Mesenteric fat pad (tissue), 1 donor: ENCODE results near the gene SEMA3F. TPM values are rescaled to one million over a fixed set of nuclear protein-coding genes. Genes with fewer than 3 reads are reported as not detected.

Experiments used
- DNase-seq: peaks from one replicate; pipeline ENCODE4 v3.0.0-alpha.2; 2020; ENCODE audit warnings: low spot score
- total RNA-seq: library from RNA; stranded (reverse); fragmentation: NEBNext Ultra II Directional; extraction: Animal tissue kit (Norgen Biotek cat#: 25700); gene quantifications from one replicate; pipeline ENCODE4 v1.2.1, GENCODE V29; 2021
- donor health status: DM: yes; HTN: yes; CAD: no.

SEMA3F gene
- total RNA-seq, 1 donor from 2014 or later: 51.5 TPM

DNA sequence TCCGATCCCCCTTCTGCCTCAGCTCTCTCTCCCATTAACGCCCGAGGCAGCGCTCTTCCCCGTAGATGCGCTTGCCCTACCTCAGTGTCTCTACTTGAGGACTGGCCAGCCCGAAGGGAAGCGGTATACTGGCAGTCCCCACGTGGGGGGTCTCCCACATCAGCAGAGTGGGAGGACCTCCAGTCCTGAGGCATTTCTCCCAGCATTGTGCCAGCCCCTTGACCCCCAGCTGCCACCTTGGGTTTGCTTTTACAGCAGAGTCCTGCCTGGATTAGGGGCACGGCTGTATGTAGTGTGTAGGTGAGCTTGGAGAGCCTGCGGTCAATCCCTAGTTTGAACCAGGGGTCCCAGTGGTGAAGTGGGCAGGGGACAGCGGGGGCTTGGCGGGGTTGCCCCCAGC, 767 bp downstream of the SEMA3F start:
- DNase-seq: no peak

DNA sequence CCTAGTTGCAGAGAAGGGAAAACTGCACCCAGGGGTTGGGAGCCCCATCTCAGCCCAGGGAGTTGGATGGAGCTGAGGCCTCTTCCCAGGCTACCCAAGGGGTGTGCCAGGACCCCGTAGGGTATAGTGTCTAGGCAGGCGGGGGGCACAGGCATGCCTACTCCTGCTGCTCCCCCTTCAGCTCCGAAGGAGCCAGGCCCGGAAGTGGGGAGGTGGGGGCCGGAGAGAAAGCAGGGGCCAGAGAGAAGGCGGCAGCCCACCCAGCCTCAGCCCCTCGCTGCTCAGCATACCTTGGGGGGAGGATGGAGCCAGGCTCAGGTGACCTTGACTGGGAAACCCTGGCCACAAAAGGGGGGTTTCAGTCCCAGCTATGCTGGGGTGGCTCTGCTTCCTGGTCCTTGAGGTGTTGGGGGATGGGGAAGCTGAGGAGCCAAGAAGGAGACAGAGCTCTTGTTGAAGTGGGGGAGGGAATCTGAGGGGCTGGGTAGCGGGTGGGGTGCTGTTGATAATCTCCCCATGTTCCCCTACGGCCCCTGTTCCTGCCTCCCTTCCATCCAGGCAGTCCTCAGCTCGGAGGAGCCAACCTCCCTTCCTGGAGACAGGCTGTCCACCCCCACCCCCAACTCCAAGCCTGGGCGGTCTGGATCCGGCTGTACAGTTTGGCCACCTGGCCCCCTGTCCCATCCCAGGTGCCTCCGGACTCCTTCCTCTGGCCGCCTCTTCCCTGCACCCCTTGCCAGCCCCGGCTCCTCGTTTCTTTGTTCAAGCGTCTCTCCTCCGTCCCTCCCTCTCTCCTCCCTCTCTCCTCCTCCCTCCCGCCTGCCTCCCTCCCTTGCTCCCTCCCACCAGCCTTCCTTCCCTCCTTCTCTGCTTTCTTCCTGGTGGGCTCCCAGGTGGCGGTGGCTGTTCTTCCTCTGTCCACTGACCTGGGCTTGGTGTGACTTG, 1.7 kb downstream of the SEMA3F start:
- no peak for DNase-seq

GRCh38 chr3:50157827-50158529, 2.9 kb downstream of the SEMA3F start:
- no peak for DNase-seq

DNA sequence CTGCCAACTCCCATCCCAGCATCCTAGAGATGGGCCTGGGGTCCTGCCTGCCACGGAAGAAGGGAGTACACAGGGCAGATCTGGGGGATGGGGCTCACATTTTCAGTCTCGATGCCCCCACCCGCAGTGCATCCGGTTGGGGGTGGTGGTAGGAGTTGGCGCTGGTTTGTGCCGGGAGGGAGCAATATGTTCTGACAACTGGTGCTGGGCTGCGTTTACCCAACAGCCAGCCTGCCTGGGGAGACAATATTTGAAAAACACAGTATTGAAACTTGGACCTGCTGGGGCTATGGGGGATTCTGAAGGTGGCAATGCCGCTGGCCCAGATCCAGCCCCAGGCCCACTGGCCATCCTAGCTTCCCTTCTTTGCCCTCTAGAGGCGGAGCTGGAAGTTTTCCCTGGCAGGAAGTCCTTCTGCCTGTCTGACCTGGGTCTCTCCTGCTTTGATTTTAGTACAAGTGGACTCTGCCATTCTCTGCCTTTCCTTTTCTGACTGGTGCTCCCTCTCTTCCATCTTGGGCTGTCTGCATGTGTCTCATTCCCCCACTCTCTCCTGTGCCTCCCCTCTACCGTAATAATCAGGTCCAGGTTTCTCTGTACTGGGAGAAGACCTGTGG, 3.5 kb downstream of the SEMA3F start:
- DNase-seq: no peak

GRCh38 chr3:50160561-50160983, 5.4 kb downstream of the SEMA3F start:
- DNase-seq: no peak

DNA sequence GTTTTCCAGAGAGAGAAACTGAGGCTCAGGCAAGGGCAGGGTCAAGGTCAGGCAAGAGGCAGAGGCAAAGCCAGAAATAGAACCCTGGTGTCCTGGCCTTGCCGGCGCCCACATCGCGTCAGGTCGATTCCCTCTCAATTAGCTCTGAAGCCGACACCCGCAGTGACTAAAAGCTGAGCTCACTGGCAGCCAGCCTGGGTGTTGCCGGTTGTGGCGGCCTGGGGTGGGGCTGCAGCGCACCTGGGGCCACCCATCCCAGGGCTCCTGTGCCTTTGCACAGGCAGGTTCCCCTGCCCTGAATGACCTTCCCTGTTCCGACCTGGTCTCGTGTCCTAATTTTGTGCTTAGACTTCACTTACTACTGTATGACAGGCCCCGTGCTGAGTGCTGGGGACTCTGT, 6.2 kb downstream of the SEMA3F start:
- DNase-seq: no peak

DNA sequence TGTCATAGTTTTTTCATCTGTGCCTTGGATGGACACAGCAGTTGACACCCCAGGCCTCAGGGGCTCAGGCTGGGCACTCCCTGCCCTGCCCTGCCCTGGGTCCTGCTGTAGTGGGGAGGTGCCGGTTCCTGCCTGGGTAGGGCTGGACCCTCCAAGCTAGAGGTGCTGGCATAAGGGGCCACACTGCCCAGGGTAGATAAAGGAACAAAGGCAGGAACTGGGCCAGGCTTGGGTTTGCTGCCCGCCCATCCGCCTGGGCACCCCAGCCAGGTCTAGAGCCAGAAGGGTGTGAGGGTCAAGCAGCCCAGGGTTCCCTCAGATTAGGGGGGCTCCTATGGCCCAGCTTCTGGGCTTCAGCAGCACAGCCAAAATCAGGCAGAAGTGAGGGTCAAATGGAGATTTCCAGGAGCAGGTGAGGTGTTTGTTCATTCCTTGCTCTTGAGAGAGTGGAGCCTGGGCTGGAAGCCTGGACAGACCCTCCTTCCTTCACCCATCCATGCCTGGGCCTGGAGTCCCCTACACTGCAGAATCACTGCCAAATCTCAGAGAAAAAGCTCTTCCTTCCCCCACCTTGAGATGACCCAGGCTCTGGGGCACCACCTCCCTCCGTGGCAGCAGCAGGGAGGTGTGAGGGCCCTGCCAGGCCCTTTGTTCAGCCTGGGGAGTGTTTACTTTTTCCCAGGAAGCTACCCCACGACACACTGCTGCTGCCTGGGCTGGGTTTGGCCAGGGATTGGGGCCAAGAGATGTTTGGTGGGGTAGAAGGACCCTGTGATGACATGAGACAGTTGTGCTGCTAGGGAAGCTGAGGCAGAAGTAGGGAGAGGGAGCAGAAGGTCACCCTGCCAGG, 7.1 kb downstream of the SEMA3F start:
- DNase-seq: no peak

DNA sequence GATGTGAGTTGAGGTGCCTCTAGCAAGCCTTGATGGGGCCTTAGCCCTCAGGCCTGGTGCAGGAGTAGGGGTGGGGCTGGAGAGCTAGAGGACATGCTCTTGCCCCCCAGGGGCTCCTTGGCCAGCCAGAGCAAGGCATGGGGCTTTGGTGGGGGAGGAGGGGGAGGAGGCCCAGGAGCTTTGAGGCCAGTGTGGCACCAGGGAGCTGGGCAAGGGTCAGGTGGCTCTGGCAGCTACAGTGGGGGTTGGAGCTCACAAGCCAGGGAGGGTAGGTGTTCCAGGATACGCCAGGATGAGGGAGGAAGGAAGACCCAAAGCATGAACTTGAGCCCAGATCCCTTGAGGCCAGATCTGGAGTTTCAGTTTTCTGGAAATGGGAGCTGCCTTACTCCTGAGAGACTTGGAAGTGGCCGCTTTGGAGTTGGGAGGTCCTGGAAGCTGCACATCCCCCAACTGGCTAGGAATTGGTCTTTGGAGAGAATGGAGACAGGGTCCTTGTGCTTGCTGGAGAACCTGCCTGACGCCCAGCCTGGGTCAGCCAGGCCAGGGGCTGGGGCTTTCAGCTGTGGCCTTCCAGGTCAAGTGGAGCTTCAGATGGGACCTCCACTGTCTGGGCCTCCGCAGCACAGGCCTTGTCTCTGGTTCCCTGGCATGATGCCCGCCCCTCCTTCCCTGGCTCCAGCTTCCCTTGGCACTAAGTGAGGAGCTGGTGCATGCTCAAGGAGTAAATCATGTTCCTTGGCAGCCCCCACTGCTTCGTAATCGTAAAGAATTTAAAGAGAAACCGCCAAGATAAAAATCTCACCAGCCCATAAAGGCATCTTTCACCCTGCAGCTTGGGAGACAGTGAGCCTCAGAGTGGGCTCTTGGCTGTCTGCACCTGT, 8.7 kb downstream of the SEMA3F start:
- DNase-seq: peak; percentile 93

DNA sequence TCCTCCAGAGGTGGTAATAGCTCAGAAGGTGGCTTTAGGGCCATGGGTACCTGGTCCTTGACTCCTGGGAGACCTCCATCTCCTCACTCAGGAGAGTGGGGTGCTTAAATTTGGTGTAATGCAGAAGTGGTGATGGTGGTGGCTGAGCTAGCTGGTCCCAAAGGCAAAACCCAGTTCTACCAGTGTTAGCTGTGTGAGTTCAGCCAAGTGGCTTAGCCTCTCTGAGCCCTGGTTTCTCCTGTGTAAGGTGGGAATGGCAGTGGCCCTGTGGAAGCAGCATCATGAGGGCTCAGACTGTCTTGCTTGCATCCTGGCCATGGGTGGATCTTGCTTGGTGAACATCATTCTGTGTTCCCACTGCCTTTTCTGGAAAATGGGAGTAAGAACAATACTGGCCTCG, 9.4 kb downstream of the SEMA3F start:
- DNase-seq: no peak

DNA sequence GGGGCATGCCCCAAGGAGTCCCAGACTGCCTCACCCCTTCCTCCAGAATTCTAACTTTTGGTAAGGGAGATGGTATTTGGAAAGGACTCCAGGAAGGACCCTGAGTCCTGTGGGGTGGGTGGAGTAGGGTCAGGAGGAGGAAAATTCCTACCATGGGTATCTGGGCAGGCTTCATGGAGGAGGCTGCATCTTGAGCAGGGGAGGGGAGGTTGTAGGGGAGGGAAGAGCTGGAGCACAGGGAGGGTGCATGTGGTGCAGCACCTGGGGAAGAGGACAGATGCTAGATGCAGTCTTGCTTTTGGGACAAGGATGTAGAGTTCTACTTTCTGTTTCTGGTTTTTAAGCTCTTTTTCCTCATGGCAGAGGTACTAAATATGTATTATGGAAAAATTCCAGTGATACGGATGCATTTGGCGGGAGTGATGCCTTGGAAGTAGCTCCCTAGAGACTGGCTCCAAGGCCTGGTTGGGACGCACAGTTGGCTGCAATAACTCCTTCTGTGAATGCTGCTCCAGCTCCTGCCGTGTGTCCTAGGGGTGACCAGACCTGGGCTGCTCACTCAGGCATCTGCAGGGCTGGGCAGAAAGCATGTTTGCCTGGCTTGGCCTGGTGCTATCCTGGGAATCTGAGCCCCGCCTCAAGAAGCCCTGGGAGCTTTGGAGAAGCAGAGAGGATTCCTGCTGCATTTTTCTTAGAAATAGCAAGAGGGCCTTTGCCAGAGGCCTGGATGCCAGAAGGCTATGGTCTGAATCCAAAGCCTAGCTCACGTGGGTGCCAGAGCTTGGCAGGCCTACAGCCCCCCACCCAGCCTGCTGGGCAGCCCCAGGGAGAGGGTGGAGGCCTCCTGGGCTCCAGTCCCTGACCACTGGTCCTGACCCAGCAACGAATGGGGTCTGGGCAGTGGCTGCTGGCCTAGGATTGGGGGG, 10.1 kb downstream of the SEMA3F start:
- no peak for DNase-seq

DNA sequence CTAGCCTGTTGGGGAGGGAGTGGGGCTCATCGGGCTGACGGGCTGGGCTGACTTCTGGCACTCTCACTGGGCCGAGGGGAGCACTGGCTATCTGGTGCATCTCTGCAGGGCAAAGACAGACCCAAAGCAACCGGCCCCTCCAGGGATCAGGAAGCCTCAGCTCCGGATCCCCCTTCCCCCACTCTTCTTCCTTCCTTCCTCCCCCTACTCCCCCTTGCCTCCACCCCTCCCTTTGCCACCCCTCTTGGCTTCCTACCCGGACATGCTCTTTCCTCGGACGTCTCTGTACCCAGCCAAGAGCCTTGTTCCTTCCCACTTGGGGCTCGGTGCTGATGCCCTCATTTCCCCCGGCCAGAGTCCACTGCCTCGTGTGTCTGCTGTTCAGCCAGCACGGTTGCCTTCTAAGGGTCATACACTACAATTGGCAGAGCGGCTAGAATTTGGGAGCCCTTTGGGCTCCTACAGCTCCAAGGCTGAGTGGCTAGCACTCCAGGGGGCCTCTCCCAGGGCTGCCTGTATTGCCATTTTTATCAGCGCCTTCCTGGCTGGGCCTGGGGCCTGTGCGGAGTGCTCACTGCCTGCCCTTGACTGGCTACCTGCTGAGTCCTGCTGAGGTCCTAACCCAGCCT, 10.9 kb downstream of the SEMA3F start:
- DNase-seq: no peak

- no peak for DNase-seq
Measured at GRCh38 chr3:50166620-50167019, 11.5 kb downstream of the SEMA3F start.

GRCh38 chr3:50167069-50167840, 12.1 kb downstream of the SEMA3F start:
- DNase-seq: no peak

- no peak for DNase-seq
Measured at GRCh38 chr3:50167841-50168209, 12.7 kb downstream of the SEMA3F start.

GRCh38 chr3:50168388-50168787, 13.3 kb downstream of the SEMA3F start:
- no peak for DNase-seq

- DNase-seq: no peak
Measured at GRCh38 chr3:50168791-50169190, 13.7 kb downstream of the SEMA3F start.

DNA sequence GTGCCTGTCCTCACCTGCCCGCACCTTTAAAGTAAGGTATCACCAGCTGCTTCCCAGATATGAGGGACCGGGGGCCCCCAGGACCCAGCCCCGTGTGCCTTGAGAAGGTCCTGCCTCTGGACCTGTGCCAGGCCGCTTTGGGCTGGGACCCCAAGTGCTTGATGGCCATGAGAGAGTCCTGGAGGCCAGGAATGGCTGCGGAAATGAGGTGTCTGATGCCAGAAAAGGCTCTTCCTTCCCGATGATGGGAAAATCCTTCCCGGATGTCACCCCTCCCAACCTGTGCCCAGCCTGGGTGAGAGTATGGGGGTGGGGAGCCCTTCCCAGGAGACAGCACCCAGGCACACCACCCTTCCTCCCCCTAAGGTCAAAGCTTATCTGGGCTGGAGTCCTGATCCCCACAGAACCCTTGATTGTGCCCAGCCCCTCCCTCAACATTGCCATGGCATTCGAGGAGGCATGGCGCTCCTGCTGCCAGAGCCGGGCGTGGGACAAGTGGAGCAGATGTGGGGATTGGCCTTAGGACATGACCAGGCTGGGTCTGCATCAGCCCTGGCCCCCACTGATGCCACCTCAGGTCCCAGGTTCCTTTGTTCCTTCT, 14.2 kb downstream of the SEMA3F start:
- no peak for DNase-seq
